Liver (tissue), 9 donors: Measurements from ENCODE around the gene MYOF. TPM values are rescaled to one million over a fixed set of nuclear protein-coding genes. Genes with fewer than 3 reads are reported as not detected.

Experiments used
- DNase-seq: peaks from one replicate; pipeline ENCODE4 v3.0.0-alpha.2; 2017; ENCODE audit warnings: low spot score
- H3K27ac ChIP-seq, 2 donors: one replicate each; pipeline ENCODE4 v1.7.0; 2013; ENCODE audit warnings: inconsistent platforms in 2 of 2, low read length in 2 of 2, control low read depth in 1 of 2, low read depth in 1 of 2, mild to moderate bottlenecking in 1 of 2
- H3K27me3 ChIP-seq, 4 donors: one replicate each; pipeline versions ENCODE4 v1.6.1 to v1.7.0; 2013; ENCODE audit warnings: low read length in 3 of 4, inconsistent platforms in 1 of 4, mild to moderate bottlenecking in 1 of 4, moderate library complexity in 1 of 4; ENCODE audit not compliant: control insufficient read depth in 4 of 4, insufficient read depth in 4 of 4
- H3K36me3 ChIP-seq, 4 donors: one replicate each; pipeline versions ENCODE4 v1.6.1 to v1.7.0; 2013; ENCODE audit warnings: low read length in 3 of 4, mild to moderate bottlenecking in 3 of 4, low read depth in 1 of 4, moderate library complexity in 1 of 4; ENCODE audit not compliant: control insufficient read depth in 4 of 4, insufficient read depth in 3 of 4
- H3K4me1 ChIP-seq, 4 donors: one replicate each; pipeline versions ENCODE4 v1.6.1 to v1.7.0; 2013; ENCODE audit warnings: low read length in 3 of 4, mild to moderate bottlenecking in 3 of 4, moderate library complexity in 1 of 4; ENCODE audit not compliant: control insufficient read depth in 4 of 4, insufficient read depth in 4 of 4
- H3K4me3 ChIP-seq, 3 donors: one replicate each; pipeline versions ENCODE4 v1.6.1 to v1.7.0; 2013; ENCODE audit warnings: low read length in 3 of 3, control low read depth in 1 of 3, low read depth in 1 of 3, mild to moderate bottlenecking in 1 of 3
- H3K9ac ChIP-seq, 2 donors: one replicate each; pipeline ENCODE4 v1.7.0; 2013; ENCODE audit warnings: low read length in 2 of 2, mild to moderate bottlenecking in 2 of 2, moderate library complexity in 2 of 2, control low read depth in 1 of 2, low read depth in 1 of 2
- H3K9me3 ChIP-seq, 4 donors: one replicate each; pipeline versions ENCODE4 v1.6.1 to v1.7.0; 2013; ENCODE audit warnings: low read length in 3 of 4; ENCODE audit not compliant: control insufficient read depth in 4 of 4
- ATF3 ChIP-seq: IDR thresholded peaks from 2 replicates; pipeline ENCODE4 v1.6.1; 2016; ENCODE audit warnings: antibody characterized with exemption
- CTCF ChIP-seq: fragments of 150-350 bp; IDR thresholded peaks from 2 replicates; pipeline ENCODE4 v1.5.1; 2017; ENCODE audit warnings: improper control_type of control experiment, low read depth, low read length; ENCODE audit not compliant: missing input control
- EGR1 ChIP-seq, 2 donors: IDR thresholded peaks; 2 replicates each; pipeline ENCODE4 v1.6.1; 2016 to 2018; ENCODE audit warnings: antibody characterized with exemption in 2 of 2, low read depth in 2 of 2
- FOXA1 ChIP-seq: IDR thresholded peaks from 2 replicates; pipeline ENCODE4 v1.6.1; 2016; ENCODE audit warnings: antibody characterized with exemption
- FOXA2 ChIP-seq: IDR thresholded peaks from 2 replicates; pipeline ENCODE4 v1.6.1; 2016; ENCODE audit warnings: antibody characterized with exemption
- GABPA ChIP-seq, 2 donors: IDR thresholded peaks in 1 of 2; conservative IDR thresholded peaks in 1 of 2; 2 replicates each; pipeline ENCODE4 v1.6.1; 2016; ENCODE audit warnings: antibody characterized with exemption in 2 of 2, mild to moderate bottlenecking in 1 of 2, moderate library complexity in 1 of 2
- HNF4A ChIP-seq, 2 donors: conservative IDR thresholded peaks; 2 replicates each; pipeline ENCODE4 v1.6.1; 2016; ENCODE audit warnings: antibody characterized with exemption in 2 of 2, mild to moderate bottlenecking in 2 of 2
- HNF4G ChIP-seq: IDR thresholded peaks from 2 replicates; pipeline ENCODE4 v1.6.1; 2016; ENCODE audit warnings: antibody characterized with exemption
- JUND ChIP-seq, 2 donors: IDR thresholded peaks; 2 replicates each; pipeline ENCODE4 v1.6.1; 2016; ENCODE audit warnings: antibody characterized with exemption in 2 of 2
- MAX ChIP-seq: IDR thresholded peaks from 2 replicates; pipeline ENCODE4 v1.6.1; 2016; ENCODE audit warnings: antibody characterized with exemption
- NR2F2 ChIP-seq: IDR thresholded peaks from 2 replicates; pipeline ENCODE4 v1.6.1; 2016; ENCODE audit warnings: antibody characterized with exemption
- RAD21 ChIP-seq, 2 donors: IDR thresholded peaks; 2 replicates each; pipeline ENCODE4 v1.6.1; 2016; ENCODE audit warnings: antibody characterized with exemption in 2 of 2, mild to moderate bottlenecking in 2 of 2
- REST ChIP-seq: IDR thresholded peaks from 2 replicates; pipeline ENCODE4 v1.6.1; 2016; ENCODE audit warnings: antibody characterized with exemption, mild to moderate bottlenecking
- RXRA ChIP-seq, 2 donors: IDR thresholded peaks; 2 replicates each; pipeline ENCODE4 v1.6.1; 2017 to 2018; ENCODE audit warnings: antibody characterized with exemption in 2 of 2, mild to moderate bottlenecking in 1 of 2
- SP1 ChIP-seq: IDR thresholded peaks from 2 replicates; pipeline ENCODE4 v1.6.1; 2018; ENCODE audit warnings: antibody characterized with exemption, mild to moderate bottlenecking
- TAF1 ChIP-seq: conservative IDR thresholded peaks from 2 replicates; pipeline ENCODE4 v1.6.1; 2016; ENCODE audit warnings: antibody characterized with exemption, mild to moderate bottlenecking
- ZBTB33 ChIP-seq: IDR thresholded peaks from 2 replicates; pipeline ENCODE4 v1.6.1; 2016; ENCODE audit warnings: antibody characterized with exemption
- WGBS: extraction: QIAGEN DNeasy Blood & Tissue Kit; methylation state at CpG from one replicate; pipeline ENCODE4 v1.1.7; 2013; 5-methylcytosine and 5-hydroxymethylcytosine counted together
- polyA plus RNA-seq, 2 donors: library from polyadenylated mRNA; stranded (reverse) in 1 of 2; unstranded in 1 of 2; fragments of 200-250 nt in 1 of 2; fragments of >200 nt in 1 of 2; fragmentation: Nextera tagmentation in 1 of 2; extraction: Ambion mirVana in 1 of 2; gene quantifications; one replicate each; pipeline versions ENCODE4 v1.2.1 to v1.2.3, GENCODE V29; 2013 to 2015
- total RNA-seq, 2 donors: library from RNA; depleted of rRNA; stranded (reverse); fragments of >200 nt; gene quantifications; one replicate each; pipeline ENCODE4 v1.2.3, GENCODE V29; 2014
- donor health status: healthy.
- donor health status: healthy.
- donor health status: healthy.
- donor health status: healthy.
- donor health status: healthy.

The MYOF gene
- total and polyA plus RNA-seq, 4 donors = 0.89 to 5.7 (median 3.2) TPM

- Histone ChIP-seq H3K27me3 (no peaks in the 10 kb centered on the region), H3K9me3 (no peaks in the 10 kb centered on the region), H3K36me3 (no peaks in the 10 kb centered on the region), H3K4me1 (peaks cover 0 to 9% (median 4%) of the 10 kb centered on the region in 4 donors), H3K27ac (no peak overlapping the region), H3K4me3 (no peak overlapping the region), H3K9ac (no peak overlapping the region)
- TF ChIP-seq RAD21 (IDR thresholded peaks at IDR 0.05) = peak in 1 of 2 donors; percentile 16
- TF ChIP-seq FOXA2 = no peak
- WGBS = 15% methylated on average over 1 of the region's 1 CpG
- no peak for DNase-seq
Observed at GRCh38 chr10:93485690-93486089, 3.6 kb upstream of the MYOF start.

GRCh38 chr10:93481637-93482144 lies 443 bp downstream of the MYOF start:
- no peak for DNase-seq
- H3K36me3 ChIP-seq = no peaks in the 10 kb centered on the region
- no peaks in the 10 kb centered on the region for H3K9me3 ChIP-seq
- 30% methylated on average over 7 of the region's 7 CpGs for WGBS
- peaks cover 0 to 9% (median 4%) of the 10 kb centered on the region in 4 donors for H3K4me1 ChIP-seq
- TF ChIP-seq RAD21 (IDR thresholded peaks at IDR 0.05) (no peak), EGR1 (IDR thresholded peaks at IDR 0.05; ENCODE audit: low read depth in 2 of 2) (no peak), CTCF (no peak), ZBTB33 (no peak), ATF3 (no peak), HNF4G (no peak), GABPA (IDR thresholded peaks at IDR 0.05 in 1 of 2, conservative IDR thresholded peaks at IDR 0.05 in 1 of 2) (no peak), SP1 (no peak), HNF4A (conservative IDR thresholded peaks at IDR 0.05) (no peak), NR2F2 (no peak), MAX (no peak), REST (no peak), FOXA1 (no peak), JUND (IDR thresholded peaks at IDR 0.05) (no peak), TAF1 (no peak), FOXA2 (no peak), RXRA (IDR thresholded peaks at IDR 0.05) (no peak)
- peak overlapping the region; percentile 28 to 46 for H3K27ac ChIP-seq
- H3K9ac ChIP-seq = peak overlapping the region; percentile 64 to 87
- no peaks in the 10 kb centered on the region for H3K27me3 ChIP-seq
- H3K4me3 ChIP-seq = peak overlapping the region; percentile 73 to 92 (median 78)
